HEK293 (cell line): ENCODE data around the gene GUCY1A2.

Experiments used
- CTCF ChIP-seq: fragments of 450-650 bp; formaldehyde crosslinking; IDR thresholded peaks from 2 replicates; pipeline ENCODE4 v1.5.1; 2016; ENCODE audit warnings: missing biosample characterization, missing genetic modification characterization
- GLIS2 ChIP-seq: fragments of 450-650 bp; formaldehyde crosslinking; IDR thresholded peaks from 2 replicates; pipeline ENCODE4 v1.5.1; 2016; ENCODE audit warnings: missing biosample characterization, missing genetic modification characterization
- KLF1 ChIP-seq: fragments of 450-650 bp; formaldehyde crosslinking; IDR thresholded peaks from 2 replicates; pipeline ENCODE4 v1.5.1; 2016; ENCODE audit warnings: missing biosample characterization, missing genetic modification characterization
- RBAK ChIP-seq: fragments of 450-650 bp; formaldehyde crosslinking; IDR thresholded peaks from 2 replicates; pipeline ENCODE4 v1.5.1; 2016; ENCODE audit warnings: missing biosample characterization, missing genetic modification characterization
- SETDB1 ChIP-seq: IDR thresholded peaks from one replicate; pipeline ENCODE4 v1.6.1; 2017; ENCODE audit warnings: mild to moderate bottlenecking, low read length, moderate library complexity, mixed read lengths; ENCODE audit not compliant: insufficient read length
- YY1 ChIP-seq: fragments of 450-650 bp; formaldehyde crosslinking; IDR thresholded peaks from 2 replicates; pipeline ENCODE4 v1.5.1; 2018; ENCODE audit warnings: missing biosample characterization, missing genetic modification characterization
- ZBTB8A ChIP-seq: fragments of 450-650 bp; formaldehyde crosslinking; IDR thresholded peaks from 2 replicates; pipeline ENCODE4 v1.5.1; 2016; ENCODE audit warnings: missing biosample characterization, missing genetic modification characterization
- ZNF121 ChIP-seq: fragments of 450-650 bp; formaldehyde crosslinking; IDR thresholded peaks from 2 replicates; pipeline ENCODE4 v1.5.1; 2016; ENCODE audit warnings: missing biosample characterization, missing genetic modification characterization
- ZNF266 ChIP-seq: fragments of 450-650 bp; formaldehyde crosslinking; IDR thresholded peaks from 2 replicates; pipeline ENCODE4 v1.5.1; 2016; ENCODE audit warnings: missing biosample characterization, missing genetic modification characterization, low read depth
- ZNF274 ChIP-seq, 2 experiments: fragments of 200-500 bp in 1 of 2; fragments of 450-650 bp in 1 of 2; sonication (Bioruptor generic) in 1 of 2; formaldehyde crosslinking in 1 of 2; IDR thresholded peaks; 2 replicates each; pipeline versions ENCODE4 v1.5.1 to v1.6.1; 2014 to 2016; ENCODE audit warnings: borderline replicate concordance in 1 of 2, inconsistent platforms in 1 of 2, low read length in 1 of 2, missing biosample characterization in 1 of 2, missing genetic modification characterization in 1 of 2
- ZNF341 ChIP-seq: fragments of 450-650 bp; formaldehyde crosslinking; IDR thresholded peaks from 2 replicates; pipeline ENCODE4; 2016; ENCODE audit warnings: low read depth, missing biosample characterization, missing genetic modification characterization
- ZNF488 ChIP-seq: fragments of 450-650 bp; formaldehyde crosslinking; IDR thresholded peaks from 2 replicates; pipeline ENCODE4 v1.5.1; 2016; ENCODE audit warnings: missing biosample characterization, missing genetic modification characterization
- ZNF580 ChIP-seq: fragments of 450-650 bp; formaldehyde crosslinking; IDR thresholded peaks from 2 replicates; pipeline ENCODE4 v1.5.1; 2016; ENCODE audit warnings: missing biosample characterization, missing genetic modification characterization
- ZNF623 ChIP-seq: fragments of 450-650 bp; formaldehyde crosslinking; IDR thresholded peaks from 2 replicates; pipeline ENCODE4 v1.5.1; 2016; ENCODE audit warnings: missing biosample characterization, missing genetic modification characterization

- TF ChIP-seq ZNF274 (IDR thresholded peaks at IDR 0.05; ENCODE audit: low read length) (no peak), ZNF274 (tag by site-specific recombination; IDR thresholded peaks at IDR 0.05; ENCODE audit: borderline replicate concordance) (no peak), SETDB1 (no peak), RBAK (no peak), CTCF (tag by site-specific recombination) (no peak), YY1 (tag by site-specific recombination) (no peak), ZNF488 (no peak), ZNF266 (no peak), KLF1 (tag by site-specific recombination) (no peak), ZNF341 (tag by site-specific recombination) (no peak), ZBTB8A (no peak), GLIS2 (tag by site-specific recombination) (no peak), ZNF623 (tag by site-specific recombination) (no peak), ZNF121 (tag by site-specific recombination) (no peak), ZNF580 (no peak)
These were observed 139.2 kb downstream of the GUCY1A2 start for GRCh38 chr11:106879029-106879428.
